ENCODE data around the gene ADAMTS2.
"Not testable (repeated sequence)": the region's sequence is repeated elsewhere in the genome, so short reads cannot be mapped to it uniquely, and the experiment has no call there.

Gene ADAMTS2

DNA sequence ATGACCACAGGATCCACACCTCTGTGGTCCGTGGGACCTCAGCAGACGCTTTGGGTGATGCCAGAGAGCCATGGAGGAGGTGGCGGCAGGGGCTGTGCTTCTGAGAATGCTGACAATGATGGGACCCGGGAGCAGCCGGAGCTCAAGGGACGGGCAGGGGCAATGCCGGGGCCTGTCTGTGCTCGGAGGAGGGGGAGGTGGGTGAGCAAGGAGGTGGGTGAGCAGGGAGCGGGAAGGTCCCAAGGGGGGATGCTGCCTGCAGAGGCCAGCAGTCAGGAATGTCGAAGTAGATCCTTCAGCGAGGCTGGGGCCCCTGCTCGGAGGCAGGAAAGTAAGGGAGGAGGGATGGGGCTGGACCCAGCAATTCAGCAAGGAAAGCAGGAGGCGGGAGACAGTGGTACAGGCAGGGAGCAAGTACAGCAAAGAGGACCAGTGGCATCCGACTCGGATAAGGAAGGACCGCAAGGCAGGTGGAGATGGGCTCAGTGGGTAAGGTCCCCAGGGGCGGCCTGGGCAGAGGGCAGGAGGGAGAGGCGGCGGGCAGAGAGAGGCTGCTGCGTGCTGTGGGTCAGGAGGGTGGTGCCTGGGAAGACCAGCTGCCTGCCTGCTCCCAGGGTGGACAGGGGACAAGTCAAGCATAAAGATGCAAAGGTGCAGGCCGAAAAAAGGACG, 49.0 kb downstream of the ADAMTS2 start:
- no peak for DNase-seq (ENCODE audit: low read depth in 2 of 2)

DNA sequence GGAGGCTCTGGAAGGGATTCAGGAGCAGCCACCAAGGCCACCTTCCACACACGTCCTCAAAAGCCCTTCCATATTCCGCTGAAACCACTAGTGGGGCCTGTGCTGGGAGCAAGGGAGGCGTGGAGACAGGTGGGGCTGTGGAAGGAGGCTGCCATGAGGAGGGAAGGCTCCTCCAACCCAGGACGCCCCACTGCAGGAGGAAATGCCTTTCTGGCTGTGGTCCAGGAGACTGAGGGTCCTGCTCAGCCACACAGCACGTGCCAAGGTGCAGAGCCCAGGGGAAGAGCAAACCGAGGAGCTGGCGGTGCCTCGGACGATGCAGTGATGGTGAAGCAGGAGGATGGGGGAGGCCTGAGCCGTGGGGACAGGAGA, 49.5 kb downstream of the ADAMTS2 start:
- DNase-seq (ENCODE audit: low read depth in 2 of 2), result no peak

- no peak for DNase-seq (ENCODE audit: low read depth in 2 of 2)
These were observed 50.1 kb downstream of the ADAMTS2 start for GRCh38 chr5:179294891-179295777.

DNA sequence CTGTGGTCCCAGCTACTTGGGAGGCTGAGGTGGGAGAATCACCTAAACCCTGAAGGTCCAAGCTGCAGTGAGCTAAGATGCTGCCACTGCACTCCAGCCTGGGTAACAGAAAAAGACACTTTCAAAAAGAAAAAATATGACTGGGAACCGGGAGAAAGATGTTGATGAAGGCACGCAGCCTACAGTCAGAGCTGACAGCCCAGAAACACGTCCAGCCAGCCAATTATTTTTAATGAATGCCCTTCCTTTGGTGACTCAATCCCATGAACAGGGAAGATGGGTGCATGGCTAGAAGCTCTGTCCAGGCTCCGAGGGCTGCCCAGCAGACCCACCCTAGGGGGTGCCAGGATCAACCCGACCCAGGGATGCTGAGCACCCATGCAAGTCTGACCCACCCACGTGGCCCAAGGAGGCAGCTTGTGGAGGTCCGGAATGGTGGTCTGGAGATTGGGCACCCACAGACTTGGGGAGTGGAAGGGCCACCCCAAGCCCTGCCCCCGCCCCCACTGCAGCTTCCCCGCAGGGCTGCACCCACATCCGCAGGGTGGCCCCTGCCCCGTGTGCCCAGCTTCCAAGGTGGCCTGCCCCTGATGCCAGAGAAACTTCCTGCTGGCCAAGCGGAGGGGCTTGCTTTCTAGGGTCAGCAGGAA, 51.0 kb downstream of the ADAMTS2 start:
- no peak for DNase-seq (ENCODE audit: low read depth in 2 of 2)

- no peak for DNase-seq (ENCODE audit: low read depth in 2 of 2)
These were observed 52.3 kb downstream of the ADAMTS2 start for GRCh38 chr5:179292681-179293635.

DNA sequence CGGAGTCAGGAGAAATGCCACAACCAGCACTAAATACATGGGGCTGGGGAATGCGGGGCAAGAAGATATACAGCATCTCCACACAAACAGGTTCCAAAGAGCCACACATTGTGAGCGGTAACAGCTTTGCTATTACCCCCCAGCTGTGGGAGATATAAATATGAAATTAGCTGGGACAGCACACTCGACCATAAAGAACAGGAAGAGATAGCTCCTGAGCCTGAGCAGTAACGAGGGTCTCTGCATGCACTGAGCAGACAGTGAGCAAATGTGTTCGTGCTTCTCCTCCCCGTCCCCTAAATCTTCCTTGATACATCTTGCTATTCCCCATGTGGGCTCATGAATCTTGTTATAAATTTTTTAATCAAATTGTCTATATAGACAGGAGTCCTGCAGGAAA, 53.1 kb downstream of the ADAMTS2 start:
- DNase-seq (ENCODE audit: low read depth in 2 of 2), result no peak

DNA sequence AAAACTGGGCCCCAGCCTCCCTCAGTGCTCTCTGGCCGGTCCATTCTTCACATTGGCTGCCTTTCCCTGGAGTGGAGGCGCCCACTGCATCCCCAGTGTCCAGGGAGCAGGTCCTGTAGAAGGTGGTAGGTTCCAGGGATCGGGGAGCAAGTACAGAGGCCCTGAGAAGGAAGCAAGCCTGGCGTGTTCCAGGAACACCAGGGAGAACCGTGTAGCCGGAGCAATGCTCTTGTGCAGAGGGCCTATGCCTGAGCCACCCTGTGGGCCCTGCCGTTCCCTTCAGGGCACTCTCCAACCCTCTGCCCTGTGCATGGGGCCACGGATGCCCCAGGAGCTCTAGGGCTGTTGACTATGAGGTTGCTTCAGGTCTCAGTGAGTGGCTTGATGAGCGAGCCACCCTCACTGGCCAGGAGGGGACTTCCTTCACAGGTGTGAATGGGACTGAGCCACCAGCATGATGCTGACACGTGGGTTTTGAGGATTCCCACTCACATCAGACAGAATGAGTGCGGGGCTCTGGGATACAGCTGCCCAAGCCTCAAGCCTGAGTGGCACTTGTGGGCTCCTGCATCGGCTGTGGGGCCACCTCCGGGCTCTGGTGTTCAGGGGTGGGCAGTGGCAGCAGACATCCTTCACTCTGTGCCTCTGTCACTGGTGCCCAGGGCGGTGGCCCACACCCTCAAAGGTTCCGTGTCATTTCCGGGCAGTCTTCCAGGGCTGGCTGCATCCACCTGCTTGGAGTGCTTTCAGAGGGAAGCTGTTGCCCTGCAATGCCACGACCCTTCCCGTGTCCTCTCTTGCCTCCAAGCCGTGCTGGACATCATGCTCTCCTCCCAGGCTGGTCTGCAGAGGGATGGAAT, 54.4 kb downstream of the ADAMTS2 start:
- DNase-seq (ENCODE audit: low read depth in 2 of 2), result no peak

DNA sequence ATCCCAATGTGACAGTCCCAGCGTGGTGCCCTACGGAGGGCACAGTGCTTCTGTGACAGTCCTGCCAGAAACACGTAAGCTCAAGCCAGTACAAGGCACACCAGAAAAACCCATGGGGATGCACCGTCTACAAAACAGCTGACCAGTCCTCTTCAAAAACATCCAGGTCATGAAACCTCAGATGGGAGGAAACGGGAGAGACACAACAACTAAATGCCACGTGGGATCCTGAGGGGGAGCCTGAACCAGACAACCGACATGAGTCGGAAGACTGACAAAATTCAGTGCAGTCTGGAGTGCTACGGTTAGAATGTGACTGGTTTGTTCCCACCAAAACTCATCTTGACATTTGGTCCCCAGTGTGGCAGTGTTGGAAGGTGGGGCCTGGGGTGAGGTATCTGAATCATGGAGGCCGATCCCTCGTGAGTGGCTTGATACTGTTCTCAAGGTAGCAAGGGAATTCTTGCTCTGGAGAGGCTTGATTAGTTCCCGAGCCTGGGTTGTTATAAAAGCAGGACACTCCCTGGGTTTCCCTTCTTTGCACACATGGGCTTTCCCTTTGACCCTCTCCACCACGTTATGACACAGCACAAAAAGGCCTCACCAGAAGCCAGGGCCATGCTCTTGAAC, 55.4 kb downstream of the ADAMTS2 start:
- DNase-seq (ENCODE audit: low read depth in 2 of 2), result no peak

- DNase-seq (ENCODE audit: low read depth in 2 of 2), result no peak
These were observed 56.5 kb downstream of the ADAMTS2 start for GRCh38 chr5:179288809-179289185.

- DNase-seq (ENCODE audit: low read depth in 2 of 2), result no peak
These were observed 57.0 kb downstream of the ADAMTS2 start for GRCh38 chr5:179288101-179288808.

GRCh38 chr5:179287631-179288030, 57.6 kb downstream of the ADAMTS2 start:
- DNase-seq (ENCODE audit: low read depth in 2 of 2), result no peak

DNA sequence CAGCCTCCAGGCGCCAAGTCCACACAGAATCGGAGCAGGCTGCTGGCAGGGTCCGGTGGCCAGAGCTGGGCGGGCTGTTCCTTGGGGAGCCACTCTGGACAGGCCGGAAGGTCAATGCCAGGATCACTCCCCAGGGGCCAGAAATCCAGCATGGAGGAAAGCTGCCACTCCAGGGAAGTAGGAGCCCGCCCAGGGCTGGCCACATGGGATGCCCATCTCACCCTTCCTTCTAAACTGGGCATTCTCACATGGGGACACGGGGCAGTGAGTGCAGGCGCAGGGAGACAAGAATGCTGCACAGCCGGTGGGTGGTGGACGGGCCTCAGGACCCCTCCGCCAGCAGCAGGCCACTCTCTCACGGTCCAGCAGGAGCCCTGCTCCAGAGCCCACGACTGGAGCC, 58.2 kb downstream of the ADAMTS2 start:
- no peak for DNase-seq (ENCODE audit: low read depth in 2 of 2)

DNA sequence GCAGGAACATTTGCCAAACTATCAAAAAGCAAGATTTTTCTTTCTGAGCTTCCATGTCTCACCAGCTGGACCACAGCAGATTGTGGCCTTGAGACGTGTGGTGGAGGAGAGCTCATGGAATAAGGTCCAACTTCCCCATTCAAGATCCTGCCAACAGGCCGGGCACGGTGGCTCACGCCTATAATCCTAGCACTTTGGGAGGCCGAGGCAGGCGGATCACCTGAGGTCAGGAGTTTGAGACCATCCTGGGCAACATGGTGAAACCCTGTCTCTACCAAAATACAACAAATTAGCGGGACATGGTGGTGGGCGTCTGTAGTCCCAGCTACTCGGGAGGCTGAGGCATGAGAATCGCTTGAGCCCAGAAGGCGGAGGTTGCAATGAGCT, 59.5 kb downstream of the ADAMTS2 start:
- not testable (repeated sequence) for DNase-seq (ENCODE audit: low read depth in 2 of 2)

GRCh38 chr5:179284751-179285631, 60.3 kb downstream of the ADAMTS2 start:
- DNase-seq (ENCODE audit: low read depth in 2 of 2), result no peak

GRCh38 chr5:179283908-179284307, 61.4 kb downstream of the ADAMTS2 start:
- DNase-seq (ENCODE audit: low read depth in 2 of 2), result not testable (repeated sequence)

DNA sequence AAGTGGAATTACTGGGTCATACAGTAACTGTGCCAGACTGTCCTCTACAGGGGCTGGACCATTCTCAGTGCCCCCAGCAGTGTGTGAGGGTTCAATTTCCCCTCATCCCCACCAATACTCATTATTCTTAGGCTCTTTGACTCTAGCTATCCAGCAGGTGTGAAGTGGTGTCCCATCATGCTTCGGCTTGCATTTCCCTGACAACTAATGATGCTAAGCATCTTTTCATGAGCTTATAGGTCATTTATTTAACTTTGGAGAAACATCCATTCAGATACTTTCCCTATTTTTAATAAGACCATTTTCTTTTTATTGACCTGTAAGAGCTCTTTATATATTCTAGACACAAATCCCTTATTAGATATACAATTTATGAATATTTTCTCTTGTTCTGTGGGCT, 63.6 kb downstream of the ADAMTS2 start:
- DNase-seq (ENCODE audit: low read depth in 2 of 2), result no peak

GRCh38 chr5:179280095-179280490, 65.2 kb downstream of the ADAMTS2 start:
- no peak for DNase-seq (ENCODE audit: low read depth in 2 of 2)

DNA sequence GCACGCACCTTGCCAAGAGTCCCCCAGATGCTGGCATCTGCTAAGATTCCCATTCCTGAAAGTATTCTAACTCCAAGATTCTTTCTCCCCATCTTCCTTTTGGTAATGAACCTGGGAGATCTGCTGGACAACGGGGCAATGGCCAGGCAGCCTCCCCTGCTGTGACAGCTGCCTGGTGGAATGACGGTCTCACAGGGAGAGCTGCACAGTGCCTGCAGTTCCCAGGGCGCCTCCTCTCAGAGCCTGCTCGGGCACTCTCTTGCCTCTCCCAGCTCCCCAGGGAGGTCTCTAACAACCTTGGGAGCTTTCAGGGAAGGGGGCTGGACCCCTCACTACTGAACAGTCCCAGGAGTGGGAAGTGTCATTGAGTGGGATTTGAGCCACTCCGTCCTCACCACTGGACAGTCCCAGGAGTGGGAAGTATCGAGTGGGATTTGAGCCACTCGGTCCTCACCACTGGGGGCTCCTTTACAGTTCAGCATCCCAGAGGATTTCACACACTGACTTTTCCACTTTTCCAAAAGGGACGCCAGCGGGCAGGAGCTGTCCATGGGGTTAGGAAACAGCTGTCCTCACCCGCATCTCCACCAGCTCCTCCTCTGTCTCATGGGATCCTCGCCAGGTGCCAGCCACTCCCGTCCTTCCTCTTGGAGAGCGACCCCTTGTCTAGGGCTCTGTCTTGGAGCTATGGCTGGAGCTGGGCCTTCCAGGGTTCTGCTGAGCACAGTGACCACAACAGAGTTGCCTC, 65.7 kb downstream of the ADAMTS2 start:
- DNase-seq (ENCODE audit: low read depth in 2 of 2), result no peak
